GM12891 (cell line): ENCODE results near the gene SLC4A4.

ENCODE experiments used
- POLR2AphosphoS5 ChIP-seq: IDR thresholded peaks from 2 replicates; pipeline ENCODE4 v1.6.1; 2011; ENCODE audit warnings: low read depth, low read length, control low read depth
- POU2F2 ChIP-seq: IDR thresholded peaks from 2 replicates; pipeline ENCODE4 v1.6.1; 2011; ENCODE audit warnings: low read depth, mild to moderate bottlenecking, control low read depth, low read length, moderate library complexity
- SPI1 ChIP-seq: IDR thresholded peaks from 2 replicates; pipeline ENCODE4 v1.6.1; 2011; ENCODE audit warnings: low read depth, low read length, control low read depth

GRCh38 chr4:71417150-71417549, 78.3 kb downstream of the SLC4A4 start:
- no peak for TF ChIP-seq SPI1
- no peak for TF ChIP-seq POU2F2
- TF ChIP-seq POLR2AphosphoS5: no peak
